ENCODE measurements around the gene R3HDM4. TPM values are rescaled to one million over a fixed set of nuclear protein-coding genes. Genes with fewer than 3 reads are reported as not detected.
A peak's percentile ranks its signal among the peaks of the same experiment; 100 is the strongest.

R3HDM4 gene
- total RNA-seq, 8 experiments from 2014 or later: 25.7 to 35.6 (median 30.1) TPM

DNA sequence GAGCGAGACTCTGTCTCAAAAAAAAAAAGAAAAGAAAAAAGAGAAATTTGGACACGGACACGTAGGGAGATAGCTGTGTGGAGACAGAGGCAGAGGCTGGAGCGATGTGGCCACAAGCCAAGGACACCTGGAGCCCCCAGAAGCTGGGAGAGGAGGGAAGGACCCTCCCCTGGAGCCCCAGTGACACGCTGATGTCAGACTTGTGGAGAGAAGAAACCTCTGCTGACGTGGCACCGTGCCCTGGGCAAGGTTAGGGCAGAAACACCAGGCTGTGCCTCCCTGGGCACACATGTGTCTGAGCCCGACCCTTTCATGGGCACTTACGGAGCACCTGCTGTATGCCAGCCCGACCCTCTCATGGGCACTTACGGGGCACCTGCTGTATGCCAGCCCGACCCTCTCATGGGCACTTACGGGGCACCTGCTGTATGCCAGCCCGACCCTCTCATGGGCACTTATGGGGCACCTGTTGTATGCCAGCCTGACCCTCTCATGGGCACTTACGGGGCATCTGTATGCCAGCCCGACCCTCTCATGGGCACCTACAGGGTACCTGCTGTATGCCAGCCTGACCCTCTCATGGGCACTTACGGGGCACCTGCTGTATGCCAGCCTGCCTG lies 30.6 kb upstream of the R3HDM4 start:
- H3K27ac ChIP-seq: no peak overlapping the region

DNA sequence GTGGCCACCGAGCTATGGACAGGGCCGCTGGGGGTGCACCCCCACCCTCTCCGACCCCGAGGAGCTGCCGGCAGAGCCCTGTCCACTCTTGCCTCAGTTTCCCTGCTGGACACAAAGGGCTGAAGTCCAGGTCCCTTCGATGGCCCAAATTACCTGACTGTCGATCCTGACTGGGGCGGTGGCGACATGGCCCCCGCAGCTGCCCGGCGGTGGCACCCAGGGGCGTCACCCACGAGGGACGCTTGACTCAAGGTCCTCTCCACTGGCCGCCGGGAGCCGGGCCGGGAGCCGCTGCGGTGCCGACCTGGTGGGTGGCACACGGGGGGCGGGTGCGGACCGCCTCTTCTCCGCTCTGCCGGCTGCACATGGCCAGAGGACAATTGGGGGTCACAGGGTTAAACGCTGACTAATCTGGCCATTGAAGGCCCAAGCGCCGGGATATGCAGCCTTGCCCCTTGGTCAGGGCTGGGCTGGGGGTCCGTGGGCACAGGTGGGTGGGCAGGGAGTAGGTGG lies 29.2 kb upstream of the R3HDM4 start:
- H3K4me3 ChIP-seq: no peak overlapping the region
- no peak overlapping the region for H3K27ac ChIP-seq
- WGBS, 10 experiments: 75 to 100% (median 94%) methylated on average over 3 to 10 of the region's 32 CpGs; no CpG with 5 or more reads in 7 of the 10 experiments
- in situ Hi-C loops (cut with MboI; ENCODE audit: low pct_unique_long_range_greater_than_20kb in 2 of 9, low sequenced_read_pairs in 9 of 9, unreplicated experiment in 9 of 9): no loop called here
- H3K4me1 ChIP-seq (replicated peaks in 1 of 2): no peaks in the 10 kb centered on the region
- ATAC-seq (replicated peaks in 6 of 8): no peak

More for the DNA sequence above, 30.6 kb upstream of the R3HDM4 start:
- Histone ChIP-seq H3K4me1 (replicated peaks in 1 of 2) (no peaks in the 10 kb centered on the region), H3K4me3 (no peak overlapping the region)
- in situ Hi-C loops (cut with MboI; ENCODE audit: low pct_unique_long_range_greater_than_20kb in 2 of 9, low sequenced_read_pairs in 9 of 9, unreplicated experiment in 9 of 9): no loop called here
- ATAC-seq (replicated peaks in 6 of 8): no peak
- WGBS, 10 experiments: 82 to 100% (median 100%) methylated on average over 1 to 3 of the region's 17 CpGs; no CpG with 5 or more reads in 4 of the 10 experiments

DNA sequence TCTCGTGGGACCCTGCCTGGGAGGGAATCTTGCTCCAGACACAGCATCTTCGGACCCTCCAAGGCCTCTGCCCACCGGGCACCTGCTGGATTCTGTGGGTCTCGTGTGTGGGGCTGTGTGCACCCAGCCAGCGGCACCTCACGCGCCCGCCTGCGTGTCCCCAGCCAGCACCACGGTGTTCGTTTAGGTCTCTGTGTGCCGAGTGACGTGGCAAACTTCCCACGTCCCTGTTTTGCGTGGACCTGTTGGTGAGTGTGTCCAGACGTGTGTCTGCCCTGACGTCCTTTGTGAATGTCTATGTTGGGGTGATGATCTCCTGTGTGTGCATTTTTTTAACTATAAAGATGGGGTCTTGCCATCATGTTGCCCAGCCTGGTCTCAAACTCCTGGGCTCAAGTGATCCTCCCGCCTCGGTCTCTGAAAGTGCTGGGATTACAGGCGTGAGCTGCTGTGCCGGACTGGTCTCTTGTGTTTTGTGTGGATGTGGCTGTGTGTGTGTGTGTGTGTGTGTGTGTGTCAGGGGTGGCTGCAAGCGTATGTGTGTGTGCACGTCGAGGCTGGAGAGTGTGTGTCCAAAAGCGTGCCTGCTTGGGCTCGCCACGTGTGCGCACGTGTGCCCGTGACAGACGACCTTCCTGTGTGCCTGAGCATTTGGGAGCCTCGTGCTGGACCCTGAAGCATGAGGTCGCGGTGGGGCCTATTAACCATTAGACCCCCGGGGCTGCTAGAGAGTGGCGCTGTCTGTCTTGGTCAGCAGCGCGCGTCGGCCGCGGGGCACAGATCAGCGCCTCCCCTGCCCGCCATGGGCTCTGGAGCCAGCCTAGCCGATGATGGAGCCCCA lies 28.5 kb upstream of the R3HDM4 start:
- ATAC-seq (replicated peaks in 6 of 8): no peak
- in situ Hi-C loops (cut with MboI; ENCODE audit: low pct_unique_long_range_greater_than_20kb in 2 of 9, low sequenced_read_pairs in 9 of 9, unreplicated experiment in 9 of 9): no loop called here
- Histone ChIP-seq H3K4me3 (no peak overlapping the region), H3K27ac (no peak overlapping the region), H3K4me1 (replicated peaks in 1 of 2) (no peaks in the 10 kb centered on the region)
- WGBS, 10 experiments: 56 to 94% (median 85%) methylated on average over 1 to 8 of the region's 45 CpGs; no CpG with 5 or more reads in 3 of the 10 experiments

DNA sequence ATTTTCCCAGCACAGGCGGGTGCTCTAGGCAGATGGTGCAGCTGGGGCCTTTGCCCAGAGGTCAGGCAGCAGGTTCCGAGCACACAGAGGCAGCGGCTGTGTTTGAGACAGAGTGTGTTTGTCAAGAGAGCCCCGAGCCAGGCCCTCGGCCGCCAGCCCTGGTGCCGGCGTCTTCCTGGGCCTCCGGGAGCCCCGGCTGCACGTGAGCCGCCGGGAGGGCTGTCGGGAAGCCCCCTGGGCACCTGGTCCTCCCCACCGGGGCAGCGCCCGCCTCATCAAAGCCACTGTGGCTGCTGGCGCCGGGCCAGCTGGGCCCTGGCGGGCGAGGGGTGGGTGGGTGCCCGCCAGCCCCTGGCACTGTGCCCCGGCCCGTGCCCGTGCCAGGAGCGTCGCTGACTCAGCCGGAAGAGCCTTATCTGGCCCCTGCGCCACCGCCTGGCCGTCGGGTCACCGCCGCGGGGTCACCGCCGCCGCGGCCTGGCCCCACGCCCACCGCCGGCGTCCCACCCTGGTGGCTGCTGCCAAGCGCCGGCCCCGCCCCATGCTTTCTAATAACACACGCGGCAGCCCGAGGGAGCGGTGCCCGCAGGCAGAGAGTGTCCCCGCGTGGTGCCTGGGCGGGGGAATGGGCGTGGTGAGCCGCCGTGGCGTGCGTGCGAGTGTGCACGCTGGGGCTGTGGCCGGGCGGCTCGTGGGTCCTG lies 27.7 kb upstream of the R3HDM4 start:
- Histone ChIP-seq H3K27ac (no peak overlapping the region), H3K4me3 (no peak overlapping the region), H3K4me1 (replicated peaks in 1 of 2) (no peaks in the 10 kb centered on the region)
- in situ Hi-C loops (cut with MboI; ENCODE audit: low pct_unique_long_range_greater_than_20kb in 2 of 9, low sequenced_read_pairs in 9 of 9, unreplicated experiment in 9 of 9): no loop called here
- WGBS, 10 experiments: 91 to 100% (median 94%) methylated on average over 1 to 8 of the region's 64 CpGs; no CpG with 5 or more reads in 7 of the 10 experiments
- peak in 3 of 8 experiments; percentile 16 to 67 (median 18) for ATAC-seq (replicated peaks in 6 of 8)

DNA sequence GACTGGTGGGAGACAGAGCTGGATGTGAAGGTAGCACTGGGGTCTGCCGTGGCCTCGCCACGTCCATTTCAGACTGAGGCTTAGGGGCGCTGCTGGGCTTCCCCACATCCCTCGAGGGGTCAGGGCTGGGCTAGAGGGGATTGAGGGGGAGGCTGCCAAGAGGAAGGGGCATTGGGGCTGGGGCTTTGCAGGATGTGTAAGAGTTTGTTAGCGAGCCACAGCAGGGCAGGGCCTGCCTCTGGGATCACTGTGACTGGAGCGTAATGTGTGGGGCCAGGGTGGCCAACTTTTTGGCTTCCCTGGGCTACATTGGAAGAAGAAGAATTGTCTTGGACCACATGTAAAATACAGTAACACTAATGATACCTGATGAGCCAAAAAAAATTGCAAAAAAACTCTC lies 26.9 kb upstream of the R3HDM4 start:
- Histone ChIP-seq H3K4me3 (no peak overlapping the region), H3K4me1 (replicated peaks in 1 of 2) (no peaks in the 10 kb centered on the region), H3K27ac (no peak overlapping the region)
- WGBS, 10 experiments: no CpG with 5 or more reads among the region's 7 CpGs
- no peak for ATAC-seq (replicated peaks in 6 of 8)
- in situ Hi-C loops (cut with MboI; ENCODE audit: low pct_unique_long_range_greater_than_20kb in 2 of 9, low sequenced_read_pairs in 9 of 9, unreplicated experiment in 9 of 9): no loop called here

DNA sequence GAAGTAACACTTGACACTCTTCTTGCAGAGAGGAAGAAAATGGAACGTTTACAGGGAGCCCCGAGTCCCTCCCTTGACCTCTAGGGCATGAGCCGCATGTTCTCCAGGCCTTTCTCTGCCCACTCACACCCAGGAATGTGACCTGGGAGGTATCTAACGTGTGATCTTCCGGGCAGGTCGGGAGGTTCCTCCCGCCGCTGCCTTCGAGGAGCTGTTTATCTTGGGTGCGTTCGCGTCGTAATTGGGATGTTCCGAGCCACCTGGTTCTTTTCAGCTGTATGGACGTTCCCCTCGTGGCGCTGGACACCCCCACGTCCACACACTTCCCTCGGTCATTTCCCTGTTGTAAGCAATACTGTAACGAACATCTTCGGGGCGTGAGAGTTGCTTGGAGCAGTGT lies 26.4 kb upstream of the R3HDM4 start:
- in situ Hi-C loops (cut with MboI; ENCODE audit: low pct_unique_long_range_greater_than_20kb in 2 of 9, low sequenced_read_pairs in 9 of 9, unreplicated experiment in 9 of 9): no loop called here
- no peak for ATAC-seq (replicated peaks in 6 of 8)
- WGBS, 10 experiments: 89 to 100% (median 98%) methylated on average over 1 to 13 of the region's 22 CpGs; no CpG with 5 or more reads in 4 of the 10 experiments
- H3K4me1 ChIP-seq (replicated peaks in 1 of 2): no peaks in the 10 kb centered on the region
- no peak overlapping the region for H3K27ac ChIP-seq
- no peak overlapping the region for H3K4me3 ChIP-seq

DNA sequence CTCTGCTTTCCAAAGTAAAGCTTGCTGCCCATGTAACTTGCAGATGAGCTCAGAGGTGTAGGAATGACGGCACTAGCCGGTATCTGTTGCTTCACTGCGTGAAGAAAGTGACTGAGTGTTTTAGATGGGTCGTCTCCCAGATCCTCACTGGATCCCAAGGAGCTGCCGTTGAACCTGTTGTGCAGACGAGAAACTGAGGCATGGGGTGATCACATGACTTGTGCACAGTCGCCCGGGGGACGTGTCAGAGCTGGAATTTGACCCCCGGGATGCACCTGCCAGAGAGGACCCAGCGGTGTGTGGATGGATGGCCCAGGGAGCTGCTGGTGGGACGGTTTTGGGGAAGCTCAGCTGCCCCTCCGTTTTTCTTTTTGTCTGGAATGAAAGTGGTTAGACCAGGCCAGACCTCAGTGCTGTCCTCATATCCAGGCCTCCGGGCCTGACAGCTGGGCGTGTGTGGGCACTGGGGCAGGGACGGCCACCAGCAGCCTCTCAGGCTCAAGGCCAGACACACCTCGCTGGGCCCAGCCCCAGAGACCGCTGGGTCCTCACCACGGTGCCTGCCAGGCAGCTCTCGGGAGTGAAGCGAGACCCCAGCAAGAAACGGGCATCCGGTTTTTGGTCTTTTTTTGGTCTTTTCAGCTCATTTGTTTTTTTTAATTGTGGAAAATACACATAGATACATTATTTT lies 25.4 kb upstream of the R3HDM4 start:
- in situ Hi-C loops (cut with MboI; ENCODE audit: low pct_unique_long_range_greater_than_20kb in 2 of 9, low sequenced_read_pairs in 9 of 9, unreplicated experiment in 9 of 9): no loop called here
- Histone ChIP-seq H3K4me1 (replicated peaks in 1 of 2) (no peaks in the 10 kb centered on the region), H3K4me3 (no peak overlapping the region), H3K27ac (no peak overlapping the region)
- WGBS, 10 experiments: 81 to 100% (median 89%) methylated on average over 3 to 14 of the region's 23 CpGs; no CpG with 5 or more reads in 2 of the 10 experiments
- ATAC-seq (replicated peaks in 6 of 8): no peak

DNA sequence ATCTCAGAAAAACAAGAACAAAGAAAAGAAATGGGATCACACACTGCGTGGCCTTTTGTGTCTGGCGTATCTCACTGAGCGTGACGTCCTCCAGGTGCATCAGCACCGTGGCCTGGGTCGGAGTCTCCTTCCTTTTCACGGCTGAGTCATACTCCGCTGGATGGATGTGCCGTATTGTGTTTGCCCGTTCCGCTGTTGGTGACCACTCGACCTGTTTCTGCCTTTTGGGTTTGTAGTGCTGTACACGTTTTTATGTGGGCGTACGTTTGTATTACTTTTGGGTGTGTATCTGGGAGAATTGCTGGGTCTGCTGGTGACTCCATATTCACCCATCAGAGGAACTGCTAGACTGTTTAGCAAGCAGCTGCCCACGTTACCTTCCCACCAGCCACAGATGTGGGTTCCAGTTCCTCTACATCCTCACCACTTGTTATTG lies 24.3 kb upstream of the R3HDM4 start:
- WGBS, 10 experiments: 86 to 100% (median 96%) methylated on average over 1 to 9 of the region's 16 CpGs; no CpG with 5 or more reads in 5 of the 10 experiments
- Histone ChIP-seq H3K4me3 (no peak overlapping the region), H3K27ac (no peak overlapping the region), H3K4me1 (replicated peaks in 1 of 2) (peaks cover 0 to 2% of the 10 kb centered on the region in 2 donors)
- in situ Hi-C loops (cut with MboI; ENCODE audit: low pct_unique_long_range_greater_than_20kb in 2 of 9, low sequenced_read_pairs in 9 of 9, unreplicated experiment in 9 of 9): no loop called here
- no peak for ATAC-seq (replicated peaks in 6 of 8)

DNA sequence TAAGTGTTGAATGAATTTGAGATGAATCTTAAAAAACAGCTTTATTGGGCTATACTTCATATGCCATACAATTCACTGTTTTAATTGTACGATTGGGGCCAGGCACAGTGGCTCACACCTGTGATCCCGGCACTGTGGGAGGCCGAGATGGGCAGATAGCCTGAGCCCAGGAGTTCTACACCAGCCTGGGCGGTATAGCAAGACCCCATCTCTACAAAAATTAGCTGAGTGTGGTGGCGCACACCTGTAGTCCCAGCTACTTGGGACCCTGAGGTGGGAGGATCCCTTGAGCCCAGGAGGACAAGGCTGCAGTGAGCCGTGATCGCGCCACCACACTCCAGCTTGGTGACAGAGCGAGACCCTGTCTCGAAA lies 23.1 kb upstream of the R3HDM4 start:
- no peak for ATAC-seq (replicated peaks in 6 of 8)
- Histone ChIP-seq H3K4me1 (replicated peaks in 1 of 2) (peaks cover 0 to 2% of the 10 kb centered on the region in 2 donors), H3K27ac (no peak overlapping the region), H3K4me3 (no peak overlapping the region)
- in situ Hi-C loops (cut with MboI; ENCODE audit: low pct_unique_long_range_greater_than_20kb in 2 of 9, low sequenced_read_pairs in 9 of 9, unreplicated experiment in 9 of 9): no loop called here
- WGBS, 10 experiments: 87 to 100% (median 92%) methylated on average over 1 to 4 of the region's 10 CpGs; no CpG with 5 or more reads in 3 of the 10 experiments

DNA sequence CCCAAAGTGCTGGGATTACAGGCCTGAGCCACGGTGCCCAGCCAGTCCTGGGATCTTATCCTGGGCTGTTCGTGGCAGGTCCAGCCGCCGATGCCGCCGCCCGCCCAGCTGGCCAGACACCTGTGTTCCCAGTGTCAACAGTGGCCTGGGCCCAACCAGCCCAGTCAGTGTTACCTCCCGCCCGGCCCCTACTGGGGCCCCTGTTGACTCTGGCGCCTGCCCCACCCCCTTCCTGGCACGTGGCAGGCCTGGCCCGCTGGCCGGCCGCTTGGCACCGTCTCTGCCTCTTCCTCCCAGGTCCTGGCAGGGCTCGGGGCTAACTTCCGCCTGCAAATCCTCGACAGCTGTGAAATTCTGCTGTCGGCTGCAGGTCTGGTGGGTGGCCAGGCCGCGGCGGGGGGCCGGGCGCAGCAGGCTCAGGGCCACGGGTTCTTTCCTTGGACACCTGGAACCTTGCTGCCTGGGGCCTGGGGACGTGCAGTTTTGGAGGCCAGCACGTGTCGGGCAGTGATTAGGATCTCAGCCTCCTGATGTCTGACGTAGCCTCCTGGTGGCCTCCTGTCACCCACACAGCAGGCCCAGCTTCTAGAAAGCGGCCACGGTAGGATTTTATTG lies 22.0 kb upstream of the R3HDM4 start:
- WGBS, 10 experiments: 60 to 100% (median 89%) methylated on average over 2 to 15 of the region's 31 CpGs; no CpG with 5 or more reads in 6 of the 10 experiments
- H3K4me1 ChIP-seq (replicated peaks in 1 of 2): peaks cover 0 to 2% of the 10 kb centered on the region in 2 donors
- H3K4me3 ChIP-seq: no peak overlapping the region
- H3K27ac ChIP-seq: no peak overlapping the region
- in situ Hi-C loops (cut with MboI; ENCODE audit: low pct_unique_long_range_greater_than_20kb in 2 of 9, low sequenced_read_pairs in 9 of 9, unreplicated experiment in 9 of 9): no loop called here
- peak in 6 of 8 experiments; percentile 1 to 65 (median 12) for ATAC-seq (replicated peaks in 6 of 8)

DNA sequence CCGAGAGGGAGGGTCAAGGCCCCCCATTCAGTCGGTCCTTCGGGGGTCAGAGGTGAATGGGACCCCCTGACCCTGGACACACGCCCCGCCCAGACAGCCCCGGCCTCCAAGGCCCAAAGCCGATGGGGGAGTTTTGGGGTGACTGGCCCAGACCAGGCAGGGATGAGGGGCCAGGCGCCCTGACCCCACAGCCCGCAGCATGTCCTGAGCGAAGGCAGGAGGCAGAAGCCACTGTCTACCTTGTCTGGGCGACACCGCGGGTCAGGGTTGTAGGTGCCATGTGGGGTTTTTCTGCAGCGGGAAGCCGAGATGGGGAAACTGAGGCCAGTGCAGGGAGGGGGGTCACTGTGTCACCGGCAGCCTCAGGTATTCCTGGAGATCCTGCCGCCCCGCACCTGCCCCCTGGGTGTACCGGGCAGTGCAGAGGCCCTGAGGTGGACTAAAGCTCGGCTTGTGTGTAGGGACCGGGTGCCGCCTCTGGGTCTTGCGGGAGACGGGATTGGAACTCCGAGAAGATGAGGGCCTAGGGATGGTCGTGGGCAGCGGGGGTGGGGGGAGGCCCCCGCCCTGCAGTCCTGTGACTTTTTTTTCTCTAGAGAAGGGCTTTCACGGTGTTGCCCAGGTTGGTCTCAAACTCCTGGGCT lies 21.3 kb upstream of the R3HDM4 start:
- Histone ChIP-seq H3K4me1 (replicated peaks in 1 of 2) (peaks cover 0 to 2% of the 10 kb centered on the region in 2 donors), H3K4me3 (no peak overlapping the region), H3K27ac (no peak overlapping the region)
- ATAC-seq (replicated peaks in 6 of 8): peak in 2 of 8 experiments; percentile 4 to 15
- in situ Hi-C loops (cut with MboI; ENCODE audit: low pct_unique_long_range_greater_than_20kb in 2 of 9, low sequenced_read_pairs in 9 of 9, unreplicated experiment in 9 of 9): no loop called here
- WGBS, 10 experiments: 46 to 100% (median 95%) methylated on average over 1 to 3 of the region's 29 CpGs; no CpG with 5 or more reads in 6 of the 10 experiments

DNA sequence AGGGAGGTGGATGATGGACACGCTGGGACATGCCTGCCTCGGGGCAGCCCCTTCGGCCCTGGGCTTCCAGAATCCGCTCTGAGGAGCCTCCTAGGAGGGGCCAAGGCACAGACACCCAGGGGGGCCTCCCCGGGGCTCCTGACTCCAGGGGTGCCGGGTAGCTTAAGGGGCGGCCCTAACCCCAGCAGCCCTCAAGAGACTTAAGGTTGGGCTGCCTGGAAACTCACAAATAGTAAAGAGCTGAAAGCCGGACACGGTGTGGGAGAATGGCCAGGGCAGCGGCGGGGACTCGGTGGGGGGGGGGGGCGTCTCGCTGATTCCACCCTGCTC lies 20.5 kb upstream of the R3HDM4 start:
- Histone ChIP-seq H3K27ac (peak overlapping the region in 1 of 2 donors; percentile 18), H3K4me1 (replicated peaks in 1 of 2) (peaks cover 0 to 2% of the 10 kb centered on the region in 2 donors), H3K4me3 (no peak overlapping the region)
- ATAC-seq (replicated peaks in 6 of 8): peak in 1 of 8 experiments; percentile 8
- in situ Hi-C loops (cut with MboI; ENCODE audit: low pct_unique_long_range_greater_than_20kb in 2 of 9, low sequenced_read_pairs in 9 of 9, unreplicated experiment in 9 of 9): no loop called here
- WGBS, 10 experiments: no CpG with 5 or more reads among the region's 14 CpGs
